ENCODE results near the gene CCDC69.

Gene CCDC69

GRCh38 chr5:151146061-151146460, 77.8 kb downstream of the CCDC69 start:
- FAIRE-seq (no peak), DNase-seq (ENCODE audit: low spot score) (no peak)

GRCh38 chr5:151144922-151145321, 79.0 kb downstream of the CCDC69 start:
- FAIRE-seq (no peak), DNase-seq (ENCODE audit: low spot score) (no peak)

- FAIRE-seq (no peak), DNase-seq (ENCODE audit: low spot score) (no peak)
These were observed 79.6 kb downstream of the CCDC69 start for GRCh38 chr5:151144275-151144674.

- no peak for DNase-seq (ENCODE audit: low spot score)
- no peak for FAIRE-seq
These were observed 80.2 kb downstream of the CCDC69 start for GRCh38 chr5:151143645-151144044.

- FAIRE-seq, result no peak
- DNase-seq (ENCODE audit: low spot score), result no peak
These were observed 81.0 kb downstream of the CCDC69 start for GRCh38 chr5:151142933-151143332.

GRCh38 chr5:151141535-151141934, 82.4 kb downstream of the CCDC69 start:
- no peak for FAIRE-seq

GRCh38 chr5:151140686-151141459, 83.0 kb downstream of the CCDC69 start:
- FAIRE-seq (no peak), DNase-seq (ENCODE audit: low spot score) (no peak)

More at GRCh38 chr5:151141535-151141934, 82.4 kb downstream of the CCDC69 start:
- no peak for DNase-seq (ENCODE audit: low spot score)

- FAIRE-seq (no peak), DNase-seq (ENCODE audit: low spot score) (no peak)
These were observed 84.2 kb downstream of the CCDC69 start for GRCh38 chr5:151139646-151140045.

GRCh38 chr5:151139015-151139414, 84.9 kb downstream of the CCDC69 start:
- FAIRE-seq, result no peak
- no peak for DNase-seq (ENCODE audit: low spot score)

- FAIRE-seq (no peak), DNase-seq (ENCODE audit: low spot score) (no peak)
These were observed 85.8 kb downstream of the CCDC69 start for GRCh38 chr5:151138114-151138513.

GRCh38 chr5:151137067-151137825, 86.6 kb downstream of the CCDC69 start:
- no peak for DNase-seq (ENCODE audit: low spot score)
- no peak for FAIRE-seq

- FAIRE-seq (no peak), DNase-seq (ENCODE audit: low spot score) (no peak)
These were observed 89.7 kb downstream of the CCDC69 start for GRCh38 chr5:151134228-151134627.

GRCh38 chr5:151132963-151133362, 90.9 kb downstream of the CCDC69 start:
- FAIRE-seq (no peak), DNase-seq (ENCODE audit: low spot score) (no peak)

Measured in RCC 7860 (cell line).